ENCODE results near the gene HS3ST2.
"Not testable (repeated sequence)": the region's sequence is repeated elsewhere in the genome, so short reads cannot be mapped to it uniquely, and the experiment has no call there.

HS3ST2 gene

DNA sequence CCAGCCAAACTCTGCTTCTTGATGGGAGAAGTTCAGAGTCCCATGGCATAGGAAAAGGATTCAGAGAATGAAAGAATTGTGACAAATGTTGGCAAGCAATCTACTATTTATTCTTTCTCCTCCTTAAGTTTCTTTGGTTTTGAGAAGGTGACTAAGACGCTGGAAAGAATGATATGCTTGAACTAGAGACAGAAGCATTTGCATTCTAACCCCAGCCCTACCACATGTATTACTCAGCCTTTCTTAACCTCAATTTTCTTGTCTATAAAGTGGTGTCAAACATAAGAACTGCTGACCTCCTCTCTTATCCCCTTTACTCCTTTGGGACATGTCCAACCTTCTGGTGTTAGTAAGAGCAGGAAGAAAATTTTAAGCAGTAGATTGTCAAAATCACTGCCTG is 124.7 kb downstream of the HS3ST2 start:
- TF ChIP-seq, protein P1, sequence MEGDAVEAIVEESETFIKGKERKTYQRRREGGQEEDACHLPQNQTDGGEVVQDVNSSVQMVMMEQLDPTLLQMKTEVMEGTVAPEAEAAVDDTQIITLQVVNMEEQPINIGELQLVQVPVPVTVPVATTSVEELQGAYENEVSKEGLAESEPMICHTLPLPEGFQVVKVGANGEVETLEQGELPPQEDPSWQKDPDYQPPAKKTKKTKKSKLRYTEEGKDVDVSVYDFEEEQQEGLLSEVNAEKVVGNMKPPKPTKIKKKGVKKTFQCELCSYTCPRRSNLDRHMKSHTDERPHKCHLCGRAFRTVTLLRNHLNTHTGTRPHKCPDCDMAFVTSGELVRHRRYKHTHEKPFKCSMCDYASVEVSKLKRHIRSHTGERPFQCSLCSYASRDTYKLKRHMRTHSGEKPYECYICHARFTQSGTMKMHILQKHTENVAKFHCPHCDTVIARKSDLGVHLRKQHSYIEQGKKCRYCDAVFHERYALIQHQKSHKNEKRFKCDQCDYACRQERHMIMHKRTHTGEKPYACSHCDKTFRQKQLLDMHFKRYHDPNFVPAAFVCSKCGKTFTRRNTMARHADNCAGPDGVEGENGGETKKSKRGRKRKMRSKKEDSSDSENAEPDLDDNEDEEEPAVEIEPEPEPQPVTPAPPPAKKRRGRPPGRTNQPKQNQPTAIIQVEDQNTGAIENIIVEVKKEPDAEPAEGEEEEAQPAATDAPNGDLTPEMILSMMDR (IDR thresholded peaks at IDR 0.05; ENCODE audit: extremely low read depth, insufficient read depth, missing control alignments) = no peak
- in situ Hi-C loops (cut with MboI; ENCODE audit: low pct_unique_long_range_greater_than_20kb, low sequenced_read_pairs, unreplicated experiment) = no loop called here
- DNase-seq (ENCODE audit: low spot score) = no peak

- in situ Hi-C loops (cut with MboI; ENCODE audit: low pct_unique_long_range_greater_than_20kb, low sequenced_read_pairs, unreplicated experiment); DNase-seq (ENCODE audit: low spot score): not testable (repeated sequence)
Measured at GRCh38 chr16:22939744-22940363, 125.9 kb downstream of the HS3ST2 start.

- in situ Hi-C loops (cut with MboI; ENCODE audit: low pct_unique_long_range_greater_than_20kb, low sequenced_read_pairs, unreplicated experiment) = no loop called here
- TF ChIP-seq, protein P1 (IDR thresholded peaks at IDR 0.05; ENCODE audit: extremely low read depth, insufficient read depth, missing control alignments) = no peak
- no peak for DNase-seq (ENCODE audit: low spot score)
Measured at GRCh38 chr16:22941970-22942501, 128.1 kb downstream of the HS3ST2 start.

GRCh38 chr16:22942811-22943210 is 128.8 kb downstream of the HS3ST2 start:
- in situ Hi-C loops (cut with MboI; ENCODE audit: low pct_unique_long_range_greater_than_20kb, low sequenced_read_pairs, unreplicated experiment) = no loop called here
- DNase-seq (ENCODE audit: low spot score) = no peak
- TF ChIP-seq, protein P1 (IDR thresholded peaks at IDR 0.05; ENCODE audit: extremely low read depth, insufficient read depth, missing control alignments) = no peak

- no peak for DNase-seq (ENCODE audit: low spot score)
- in situ Hi-C loops (cut with MboI; ENCODE audit: low pct_unique_long_range_greater_than_20kb, low sequenced_read_pairs, unreplicated experiment) = no loop called here
- TF ChIP-seq, protein P1 (IDR thresholded peaks at IDR 0.05; ENCODE audit: extremely low read depth, insufficient read depth, missing control alignments) = no peak
Measured at GRCh38 chr16:22945361-22945760, 131.4 kb downstream of the HS3ST2 start.

DNA sequence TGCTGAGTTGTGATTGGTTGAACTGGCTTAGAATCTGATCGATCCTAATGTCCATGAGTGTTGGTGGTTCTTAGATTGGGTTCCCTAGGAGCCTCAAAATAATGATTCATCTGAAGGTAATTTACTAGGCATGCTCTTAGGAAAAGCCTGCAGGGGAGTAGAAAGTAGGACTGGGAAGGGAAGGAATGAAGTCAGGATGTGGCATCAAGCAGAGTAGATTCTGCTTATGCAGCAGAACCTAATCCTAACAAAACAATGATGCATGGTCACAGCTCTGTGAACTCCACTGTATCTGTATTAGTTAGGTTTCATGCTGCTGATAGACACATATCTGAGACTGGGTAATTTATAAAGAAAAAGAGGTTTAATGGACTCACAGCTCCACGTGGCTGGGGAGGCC is 132.5 kb downstream of the HS3ST2 start:
- in situ Hi-C loops (cut with MboI; ENCODE audit: low pct_unique_long_range_greater_than_20kb, low sequenced_read_pairs, unreplicated experiment) = no loop called here
- no peak for DNase-seq (ENCODE audit: low spot score)
- TF ChIP-seq, protein P1 (IDR thresholded peaks at IDR 0.05; ENCODE audit: extremely low read depth, insufficient read depth, missing control alignments) = no peak

- peak; percentile 15 for DNase-seq (ENCODE audit: low spot score)
- TF ChIP-seq, protein P1 (IDR thresholded peaks at IDR 0.05; ENCODE audit: extremely low read depth, insufficient read depth, missing control alignments) = no peak
- in situ Hi-C loops (cut with MboI; ENCODE audit: low pct_unique_long_range_greater_than_20kb, low sequenced_read_pairs, unreplicated experiment) = no loop called here
Measured at GRCh38 chr16:22948058-22948602, 134.2 kb downstream of the HS3ST2 start.
